Bronchial epithelial cell (primary cell): ENCODE measurements around the gene LGALS8. TPM values are rescaled to one million over a fixed set of nuclear protein-coding genes. Genes with fewer than 3 reads are reported as not detected.

Experiments
- DNase-seq: peaks from one replicate; pipeline ENCODE4 v3.0.0-alpha.2; 2010; ENCODE audit warnings: low read depth
- FAIRE-seq: peaks from 2 replicates; lab custom pipeline; 2011; peaks lifted over from hg19 to GRCh38; lab: Jason Lieb, UNC
- H3K27me3 ChIP-seq: 2 replicates; pipeline ENCODE4 v1.5.1; 2011; ENCODE audit warnings: low read length; ENCODE audit not compliant: control insufficient read depth, insufficient read depth
- H3K36me3 ChIP-seq: 2 replicates; pipeline ENCODE4 v1.5.1; 2011; ENCODE audit warnings: low read length; ENCODE audit not compliant: control insufficient read depth, insufficient read depth
- H3K4me3 ChIP-seq: 2 replicates; pipeline ENCODE4 v1.5.1; 2011; ENCODE audit warnings: mild to moderate bottlenecking, low read depth, low read length, control low read depth
- total RNA-seq: library from RNA; depleted of rRNA; stranded (reverse); fragments of >200 nt; gene quantifications from 2 replicates; pipeline ENCODE4 v1.2.1, GENCODE V29; 2014
- TF ChIP-seq, protein P1 (sequence below): IDR thresholded peaks from 2 replicates; pipeline ENCODE4 v1.5.1; 2011; ENCODE audit warnings: mild to moderate bottlenecking, moderate library complexity, low read length, control low read depth, inconsistent platforms; ENCODE audit not compliant: insufficient read depth, severe bottlenecking

The LGALS8 gene
- total RNA-seq, 1 donor from 2014 or later: 49.2 TPM

DNA sequence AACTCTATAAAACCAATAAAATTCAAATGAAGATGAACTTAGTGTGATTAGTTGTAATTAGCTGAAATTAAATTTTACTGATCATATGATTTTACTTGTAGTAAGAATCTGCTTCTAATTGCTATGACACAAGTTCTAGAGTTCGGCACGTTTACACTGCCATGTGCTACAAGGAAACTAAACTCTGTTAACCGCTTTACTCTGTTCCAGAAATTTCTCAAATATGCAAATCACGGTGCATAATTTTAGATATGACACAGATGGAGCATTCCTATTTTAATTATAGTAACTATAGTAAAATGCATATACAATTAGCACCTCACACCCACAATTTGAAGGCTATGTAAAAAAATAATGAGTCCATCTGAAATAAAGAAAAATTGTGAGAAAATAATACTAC is 65.7 kb downstream of the LGALS8 start:
- DNase-seq (no peak), FAIRE-seq (no peak)
- TF ChIP-seq, protein P1, sequence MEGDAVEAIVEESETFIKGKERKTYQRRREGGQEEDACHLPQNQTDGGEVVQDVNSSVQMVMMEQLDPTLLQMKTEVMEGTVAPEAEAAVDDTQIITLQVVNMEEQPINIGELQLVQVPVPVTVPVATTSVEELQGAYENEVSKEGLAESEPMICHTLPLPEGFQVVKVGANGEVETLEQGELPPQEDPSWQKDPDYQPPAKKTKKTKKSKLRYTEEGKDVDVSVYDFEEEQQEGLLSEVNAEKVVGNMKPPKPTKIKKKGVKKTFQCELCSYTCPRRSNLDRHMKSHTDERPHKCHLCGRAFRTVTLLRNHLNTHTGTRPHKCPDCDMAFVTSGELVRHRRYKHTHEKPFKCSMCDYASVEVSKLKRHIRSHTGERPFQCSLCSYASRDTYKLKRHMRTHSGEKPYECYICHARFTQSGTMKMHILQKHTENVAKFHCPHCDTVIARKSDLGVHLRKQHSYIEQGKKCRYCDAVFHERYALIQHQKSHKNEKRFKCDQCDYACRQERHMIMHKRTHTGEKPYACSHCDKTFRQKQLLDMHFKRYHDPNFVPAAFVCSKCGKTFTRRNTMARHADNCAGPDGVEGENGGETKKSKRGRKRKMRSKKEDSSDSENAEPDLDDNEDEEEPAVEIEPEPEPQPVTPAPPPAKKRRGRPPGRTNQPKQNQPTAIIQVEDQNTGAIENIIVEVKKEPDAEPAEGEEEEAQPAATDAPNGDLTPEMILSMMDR: no peak
- Histone ChIP-seq H3K4me3 (no peak overlapping the region), H3K36me3 (peaks cover 7% of the 10 kb centered on the region), H3K27me3 (no peaks in the 10 kb centered on the region)

DNA sequence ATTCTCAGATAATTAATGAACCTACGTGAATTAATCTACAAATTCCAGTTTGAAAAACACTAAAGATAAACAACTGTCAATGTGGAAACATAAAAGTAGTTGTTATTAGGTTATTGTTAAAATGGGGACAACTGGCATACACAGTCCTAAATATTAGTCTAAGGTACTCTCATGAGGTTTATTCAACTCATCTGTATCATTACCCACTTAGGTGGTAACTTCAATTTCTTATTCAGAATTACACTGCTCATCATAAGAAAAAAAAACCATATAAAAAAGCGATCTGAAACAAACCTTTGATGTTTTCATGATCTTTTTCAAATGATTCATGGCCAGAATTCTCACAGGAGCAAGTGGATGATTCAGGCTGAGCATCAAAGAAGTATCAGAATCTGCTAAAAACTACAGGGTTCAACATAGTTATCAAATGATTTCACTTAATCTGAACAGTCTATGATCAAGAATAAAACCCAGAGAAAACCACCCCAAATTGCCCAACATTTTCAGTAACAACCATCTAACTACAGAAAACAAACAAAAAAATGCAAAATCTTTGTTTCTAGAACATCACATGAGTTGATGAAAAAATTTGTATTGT is 66.9 kb downstream of the LGALS8 start:
- FAIRE-seq (no peak), DNase-seq (no peak)
- Histone ChIP-seq H3K4me3 (no peak overlapping the region), H3K36me3 (peaks cover 7% of the 10 kb centered on the region), H3K27me3 (no peaks in the 10 kb centered on the region)
- TF ChIP-seq, protein P1: no peak

DNA sequence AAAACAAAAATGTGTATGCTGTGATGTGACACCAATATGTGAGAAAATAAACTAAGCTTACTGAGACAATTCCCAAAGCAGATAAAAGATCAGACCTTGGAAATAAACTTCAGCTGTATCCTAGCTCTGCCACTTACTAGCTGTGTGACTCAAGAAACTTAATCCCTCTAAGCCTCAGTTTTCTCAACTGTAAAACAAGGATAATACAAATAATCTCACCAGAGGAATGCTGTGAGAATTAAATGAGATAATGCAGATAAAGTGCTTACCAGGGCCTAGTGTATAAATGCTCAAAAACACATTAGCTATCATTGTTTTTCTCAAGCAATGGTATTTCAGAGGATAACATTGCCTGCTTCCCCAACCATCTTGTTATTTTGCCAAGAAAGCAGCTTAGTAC is 78.4 kb downstream of the LGALS8 start:
- H3K4me3 ChIP-seq: no peak overlapping the region
- DNase-seq (no peak), FAIRE-seq (no peak)
- peaks cover 8% of the 10 kb centered on the region for H3K36me3 ChIP-seq
- no peaks in the 10 kb centered on the region for H3K27me3 ChIP-seq
- TF ChIP-seq, protein P1: no peak

Other genes with a start within 250 kb of the LGALS8 start
- 2.9 and 5.0 TPM in 2 replicates for gene ERO1B, start 242.0 kb upstream of the LGALS8 start, total RNA-seq
- gene EDARADD, start 129.7 kb upstream of the LGALS8 start, total RNA-seq: 2.6 and 3.5 TPM in 2 replicates
- 18.6 and 37.4 TPM in 2 replicates for gene HEATR1, start 80.5 kb downstream of the LGALS8 start, total RNA-seq
- 0.79 TPM in 1 of 2 replicates, not detected in the other for gene ACTN2, start 162.5 kb downstream of the LGALS8 start, total RNA-seq